Esophagus muscularis mucosa (tissue), 3 donors: ENCODE results near the gene ARPC1A.

Experiments
- CTCF ChIP-seq, 3 experiments: fragments of 200-600 bp in 2 of 3; fragments of 450-650 bp in 1 of 3; sonication (generic) in 2 of 3; IDR thresholded peaks; one replicate each; pipeline ENCODE4 v1.5.1; 2017 to 2019; ENCODE audit warnings: antibody characterized with exemption in 3 of 3, mild to moderate bottlenecking in 2 of 3, moderate library complexity in 1 of 3
- POLR2AphosphoS5 ChIP-seq, 2 donors: sonication (generic); formaldehyde crosslinking; IDR thresholded peaks; one replicate each; pipeline ENCODE4 v1.6.1; 2017; ENCODE audit warnings: antibody characterized with exemption in 2 of 2

- TF ChIP-seq CTCF (IDR thresholded peaks at IDR 0.05) (no peak), POLR2AphosphoS5 (IDR thresholded peaks at IDR 0.05) (no peak)
These were observed 5.3 kb downstream of the ARPC1A start for GRCh38 chr7:99331002-99331401.
